SHP77 treated with DMSO at 0.1 percent for 48 hours (cell line): ENCODE data around the gene FRMPD4.
"Not testable (repeated sequence)": the region's sequence is repeated elsewhere in the genome, so short reads cannot be mapped to it uniquely, and the experiment has no call there.

Experiments used
- DNase-seq: peaks from one replicate; lab custom pipeline; 2025; lab: John Stamatoyannopoulos, UW

FRMPD4 gene

GRCh38 chrX:12138361-12139313 lies at the start of gene FRMPD4:
Gene FRMPD4 (plus strand): TSS chrX:12138473. CDS start chrX:12138972, 499 bp downstream.
- DNase-seq: no peak

- DNase-seq: no peak
These were observed 48.5 kb upstream of the FRMPD4 start for GRCh38 chrX:12089740-12090139.

GRCh38 chrX:12113321-12113720 lies 25.0 kb upstream of the FRMPD4 start:
- no peak for DNase-seq

GRCh38 chrX:12115377-12115776 lies 22.9 kb upstream of the FRMPD4 start:
- DNase-seq: no peak

- no peak for DNase-seq
These were observed 20.1 kb upstream of the FRMPD4 start for GRCh38 chrX:12118134-12118533.

GRCh38 chrX:12128017-12128416 lies 10.3 kb upstream of the FRMPD4 start:
- DNase-seq: no peak

- no peak for DNase-seq
These were observed 317 bp upstream of the FRMPD4 start for GRCh38 chrX:12137951-12138360.

GRCh38 chrX:12139934-12140611 lies 1.8 kb downstream of the FRMPD4 start:
- no peak for DNase-seq

- DNase-seq: no peak
These were observed 3.2 kb downstream of the FRMPD4 start for GRCh38 chrX:12141511-12141910.

- no peak for DNase-seq
These were observed 4.4 kb downstream of the FRMPD4 start for GRCh38 chrX:12142661-12143060.

- DNase-seq: no peak
These were observed 7.1 kb downstream of the FRMPD4 start for GRCh38 chrX:12145402-12145801.

- no peak for DNase-seq
These were observed 11.6 kb downstream of the FRMPD4 start for GRCh38 chrX:12149670-12150407.

- no peak for DNase-seq
These were observed 15.0 kb downstream of the FRMPD4 start for GRCh38 chrX:12153317-12153716.

GRCh38 chrX:12153741-12154140 lies 15.5 kb downstream of the FRMPD4 start:
- no peak for DNase-seq

- DNase-seq: no peak
These were observed 21.5 kb downstream of the FRMPD4 start for GRCh38 chrX:12159799-12160198.

GRCh38 chrX:12162420-12162819 lies 24.1 kb downstream of the FRMPD4 start:
- DNase-seq: no peak

- DNase-seq: not testable (repeated sequence)
These were observed 25.9 kb downstream of the FRMPD4 start for GRCh38 chrX:12164180-12164579.

GRCh38 chrX:12170755-12171154 lies 32.5 kb downstream of the FRMPD4 start:
- DNase-seq: no peak

- DNase-seq: no peak
These were observed 36.1 kb downstream of the FRMPD4 start for GRCh38 chrX:12174358-12174757.

- no peak for DNase-seq
These were observed 58.8 kb downstream of the FRMPD4 start for GRCh38 chrX:12197030-12197429.

GRCh38 chrX:12206413-12206812 lies 68.1 kb downstream of the FRMPD4 start:
- DNase-seq: no peak

GRCh38 chrX:12210196-12210815 lies 72.0 kb downstream of the FRMPD4 start:
- no peak for DNase-seq
